Fibroblast of lung (primary cell): ENCODE data around the gene LACRT. TPM values are rescaled to one million over a fixed set of nuclear protein-coding genes. Genes with fewer than 3 reads are reported as not detected.

ENCODE experiments used
- DNase-seq, 2 donors: peaks; one replicate each; pipeline versions ENCODE4 v3.0.0 to v3.0.0-alpha.2; 2010; ENCODE audit warnings: low read depth in 2 of 2
- H2AFZ ChIP-seq: 2 replicates; pipeline ENCODE4 v1.5.1; 2012; ENCODE audit warnings: low read length, control low read depth, inconsistent platforms
- H3K27ac ChIP-seq: 2 replicates; pipeline ENCODE4 v1.5.1; 2011; ENCODE audit warnings: low read length, control low read depth; ENCODE audit not compliant: insufficient read depth
- H3K27me3 ChIP-seq: 2 replicates; pipeline ENCODE4 v1.5.1; 2011; ENCODE audit warnings: mild to moderate bottlenecking, low read length; ENCODE audit not compliant: control insufficient read depth, insufficient read depth
- H3K36me3 ChIP-seq: 2 replicates; pipeline ENCODE4 v1.5.1; 2011; ENCODE audit warnings: low read length; ENCODE audit not compliant: control insufficient read depth, insufficient read depth
- H3K4me1 ChIP-seq: 2 replicates; pipeline ENCODE4 v1.5.1; 2011; ENCODE audit warnings: low read length; ENCODE audit not compliant: control insufficient read depth, insufficient read depth; ENCODE audit errors: extremely low read depth
- H3K4me2 ChIP-seq: 2 replicates; pipeline ENCODE4 v1.5.1; 2011; ENCODE audit warnings: low read length, control low read depth; ENCODE audit not compliant: insufficient read depth; ENCODE audit errors: extremely low read depth
- H3K4me3 ChIP-seq, 4 experiments: fragments of 200-600 bp in 1 of 4; sonication (generic) in 1 of 4; replicated peaks in 1 of 4; 2 replicates each; pipeline ENCODE4 v1.5.1; 2011 to 2016; ENCODE audit warnings: low read length in 4 of 4, low read depth in 3 of 4, mild to moderate bottlenecking in 3 of 4, control low read depth in 2 of 4, inconsistent platforms in 1 of 4, mixed read lengths in 1 of 4; ENCODE audit not compliant: insufficient read depth in 1 of 4; ENCODE audit errors: control extremely low read depth in 1 of 4
- H3K79me2 ChIP-seq: 2 replicates; pipeline ENCODE4 v1.5.1; 2012; ENCODE audit warnings: mild to moderate bottlenecking, low read length, inconsistent platforms; ENCODE audit not compliant: control insufficient read depth, insufficient read depth
- H3K9ac ChIP-seq: 2 replicates; pipeline ENCODE4 v1.5.1; 2011; ENCODE audit warnings: mild to moderate bottlenecking, low read length, control low read depth; ENCODE audit not compliant: insufficient read depth
- H3K9me3 ChIP-seq: 2 replicates; pipeline ENCODE4 v1.5.1; 2012; ENCODE audit warnings: low read depth, low read length; ENCODE audit not compliant: control insufficient read depth, insufficient read depth
- H4K20me1 ChIP-seq: 2 replicates; pipeline ENCODE4 v1.5.1; 2011; ENCODE audit warnings: low read length; ENCODE audit not compliant: control insufficient read depth, insufficient read depth; ENCODE audit errors: extremely low read depth
- EZH2 ChIP-seq: IDR thresholded peaks from 2 replicates; pipeline ENCODE4 v1.5.1; 2012; ENCODE audit warnings: low read length, control low read depth, mild to moderate bottlenecking; ENCODE audit errors: missing control alignments
- polyA plus RNA-seq, 2 donors: library from polyadenylated mRNA; depleted of rRNA in 1 of 2; stranded (reverse) in 1 of 2; unstranded in 1 of 2; fragments of >200 nt; gene quantifications; 2 replicates each; pipeline ENCODE4 v1.2.1, GENCODE V29; 2011 to 2012; ENCODE audit warnings: missing spikeins in 1 of 2
- total RNA-seq: library from RNA; depleted of rRNA; stranded (reverse); fragments of >200 nt; gene quantifications from 2 replicates; pipeline ENCODE4 v1.2.1, GENCODE V29; 2014
- TF ChIP-seq, protein P1 (sequence below), 2 donors: IDR thresholded peaks in 1 of 2; conservative IDR thresholded peaks in 1 of 2; 1 replicate in 1 of 2; 2 replicates in 1 of 2; pipeline ENCODE4 v1.5.1; 2011 to 2012; ENCODE audit warnings: low read length in 2 of 2, control low read depth in 1 of 2, inconsistent platforms in 1 of 2, low read depth in 1 of 2, mild to moderate bottlenecking in 1 of 2

LACRT gene
- total and polyA plus RNA-seq, 2 donors (not counting 1 experiment from before 2014, with no cell fraction given): not detected

GRCh38 chr12:54583726-54584125 lies 51.0 kb downstream of the LACRT start:
- no peak overlapping the region for H3K4me3 ChIP-seq
- H2AFZ ChIP-seq: no peak overlapping the region
- DNase-seq: no peak
- no peak overlapping the region for H3K4me2 ChIP-seq
- no peaks in the 10 kb centered on the region for H3K36me3 ChIP-seq
- no peaks in the 10 kb centered on the region for H3K79me2 ChIP-seq
- no peak overlapping the region for H3K9ac ChIP-seq
- H3K27me3 ChIP-seq: peaks cover 32% of the 10 kb centered on the region
- H4K20me1 ChIP-seq: no peaks in the 10 kb centered on the region
- TF ChIP-seq, protein P1, sequence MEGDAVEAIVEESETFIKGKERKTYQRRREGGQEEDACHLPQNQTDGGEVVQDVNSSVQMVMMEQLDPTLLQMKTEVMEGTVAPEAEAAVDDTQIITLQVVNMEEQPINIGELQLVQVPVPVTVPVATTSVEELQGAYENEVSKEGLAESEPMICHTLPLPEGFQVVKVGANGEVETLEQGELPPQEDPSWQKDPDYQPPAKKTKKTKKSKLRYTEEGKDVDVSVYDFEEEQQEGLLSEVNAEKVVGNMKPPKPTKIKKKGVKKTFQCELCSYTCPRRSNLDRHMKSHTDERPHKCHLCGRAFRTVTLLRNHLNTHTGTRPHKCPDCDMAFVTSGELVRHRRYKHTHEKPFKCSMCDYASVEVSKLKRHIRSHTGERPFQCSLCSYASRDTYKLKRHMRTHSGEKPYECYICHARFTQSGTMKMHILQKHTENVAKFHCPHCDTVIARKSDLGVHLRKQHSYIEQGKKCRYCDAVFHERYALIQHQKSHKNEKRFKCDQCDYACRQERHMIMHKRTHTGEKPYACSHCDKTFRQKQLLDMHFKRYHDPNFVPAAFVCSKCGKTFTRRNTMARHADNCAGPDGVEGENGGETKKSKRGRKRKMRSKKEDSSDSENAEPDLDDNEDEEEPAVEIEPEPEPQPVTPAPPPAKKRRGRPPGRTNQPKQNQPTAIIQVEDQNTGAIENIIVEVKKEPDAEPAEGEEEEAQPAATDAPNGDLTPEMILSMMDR (conservative IDR thresholded peaks at IDR 0.05 in 1 of 2, IDR thresholded peaks at IDR 0.05 in 1 of 2; ENCODE audit: low read depth in 1 of 2, low read length in 2 of 2): no peak
- no peak overlapping the region for H3K27ac ChIP-seq
- H3K4me1 ChIP-seq: no peaks in the 10 kb centered on the region
- H3K9me3 ChIP-seq: no peaks in the 10 kb centered on the region

GRCh38 chr12:54581412-54581811 lies 53.3 kb downstream of the LACRT start:
- Histone ChIP-seq H3K27me3 (peaks cover 11% of the 10 kb centered on the region), H3K4me1 (no peaks in the 10 kb centered on the region), H3K4me2 (no peak overlapping the region), H4K20me1 (no peaks in the 10 kb centered on the region), H3K9ac (no peak overlapping the region), H3K27ac (no peak overlapping the region), H3K79me2 (no peaks in the 10 kb centered on the region), H3K36me3 (no peaks in the 10 kb centered on the region), H3K4me3 (no peak overlapping the region), H3K9me3 (no peaks in the 10 kb centered on the region), H2AFZ (no peak overlapping the region)
- no peak for TF ChIP-seq EZH2
- TF ChIP-seq, protein P1 (conservative IDR thresholded peaks at IDR 0.05 in 1 of 2, IDR thresholded peaks at IDR 0.05 in 1 of 2; ENCODE audit: low read depth in 1 of 2, low read length in 2 of 2): no peak
- DNase-seq: no peak

Other genes starting within 250 kb of the LACRT start
- gene ITGA5, start 215.6 kb downstream of the LACRT start, total RNA-seq: 133 and 232 TPM in 2 replicates
- gene ITGA5, start 215.6 kb downstream of the LACRT start, polyA plus RNA-seq: 162 and 199 TPM in 2 replicates
- gene GTSF1, start 161.3 kb downstream of the LACRT start, total RNA-seq: not detected in 2 replicates
- not detected in 2 replicates for gene GTSF1, start 161.3 kb downstream of the LACRT start, polyA plus RNA-seq
- gene NCKAP1L, start 137.1 kb downstream of the LACRT start, total RNA-seq: under 0.01 TPM in 2 replicates
- gene NCKAP1L, start 137.1 kb downstream of the LACRT start, polyA plus RNA-seq: 0.01 and 0.02 TPM in 2 replicates
- not detected in 2 replicates for gene PDE1B, start 85.3 kb downstream of the LACRT start, total RNA-seq
- gene PDE1B, start 85.3 kb downstream of the LACRT start, polyA plus RNA-seq: not detected in 2 replicates
- gene PPP1R1A, start 46.2 kb downstream of the LACRT start, total RNA-seq: not detected in 2 replicates
- not detected in 2 replicates for gene PPP1R1A, start 46.2 kb downstream of the LACRT start, polyA plus RNA-seq
- gene DCD, start 13.5 kb upstream of the LACRT start, total RNA-seq: not detected in 2 replicates
- not detected in 2 replicates for gene DCD, start 13.5 kb upstream of the LACRT start, polyA plus RNA-seq
- not detected in 2 replicates for gene MUCL1, start 219.6 kb upstream of the LACRT start, total RNA-seq
- gene MUCL1, start 219.6 kb upstream of the LACRT start, polyA plus RNA-seq: not detected in 2 replicates